GM19324 (cell line): Measurements from ENCODE around the gene NLGN4Y.
"Not testable (repeated sequence)": the region's sequence is repeated elsewhere in the genome, so short reads cannot be mapped to it uniquely, and the experiment has no call there.

Experiments
- ATAC-seq: cut with Tn5 transposase; IDR thresholded peaks from one replicate; pipeline ENCODE4 v1.9.1; 2021; ENCODE audit warnings: mild to moderate bottlenecking, moderate library complexity; ENCODE audit not compliant: unreplicated experiment, low FRiP score

NLGN4Y gene

GRCh38 chrY:14829366-14829885, 305.1 kb downstream of the NLGN4Y start:
- ATAC-seq: no peak

GRCh38 chrY:14834103-14835060, 310.1 kb downstream of the NLGN4Y start:
- no peak for ATAC-seq

GRCh38 chrY:14837466-14837865, 313.1 kb downstream of the NLGN4Y start:
- ATAC-seq: no peak

- no peak for ATAC-seq
Measured at GRCh38 chrY:14850734-14851133, 326.4 kb downstream of the NLGN4Y start.

GRCh38 chrY:14860448-14860847, 336.1 kb downstream of the NLGN4Y start:
- ATAC-seq: no peak

GRCh38 chrY:14861033-14861432, 336.7 kb downstream of the NLGN4Y start:
- ATAC-seq: not testable (repeated sequence)

GRCh38 chrY:14871971-14872370, 347.6 kb downstream of the NLGN4Y start:
- ATAC-seq: no peak
